Upper lobe of left lung (tissue), 4 donors: ENCODE results near the gene CTBS.

ENCODE experiments used
- CTCF ChIP-seq, 6 experiments: fragments of 450-650 bp in 4 of 6; fragments of 200-600 bp in 2 of 6; sonication (generic) in 2 of 6; IDR thresholded peaks; one replicate each; pipeline ENCODE4 v1.5.1; 2016 to 2019; ENCODE audit warnings: antibody characterized with exemption in 6 of 6
- POLR2AphosphoS5 ChIP-seq, 2 donors: sonication (generic); formaldehyde crosslinking; IDR thresholded peaks; one replicate each; pipeline ENCODE4 v1.5.1; 2017; ENCODE audit warnings: antibody characterized with exemption in 2 of 2

- TF ChIP-seq CTCF (IDR thresholded peaks at IDR 0.05) (peak; percentile 96 to 99 (median 97)), POLR2AphosphoS5 (IDR thresholded peaks at IDR 0.05) (peak in 1 of 2 donors; percentile 26)
These were observed 46.6 kb upstream of the CTBS start for GRCh38 chr1:84620720-84621313.
